Stomach (tissue), 9 donors: Measurements from ENCODE around the gene CAMK1G. TPM values are rescaled to one million over a fixed set of nuclear protein-coding genes. Genes with fewer than 3 reads are reported as not detected.
A peak's percentile ranks its signal among the peaks of the same experiment; 100 is the strongest.

Experiments used
- DNase-seq, 2 donors: peaks; one replicate each; pipeline versions ENCODE4 v3.0.0 to v3.0.0-alpha.2; 2013 to 2019
- H3K27ac ChIP-seq, 5 donors: fragments of 200-600 bp in 4 of 5; sonication (generic) in 4 of 5; one replicate each; pipeline ENCODE4 v1.5.1; 2013 to 2019; ENCODE audit warnings: mild to moderate bottlenecking in 1 of 5, moderate library complexity in 1 of 5
- H3K27me3 ChIP-seq, 3 donors: fragments of 200-600 bp; sonication (generic); one replicate each; pipeline ENCODE4 v1.5.1; 2017 to 2019; ENCODE audit warnings: mixed run types in 1 of 3
- H3K36me3 ChIP-seq, 4 donors: fragments of 200-600 bp; sonication (generic); 1 replicate in 3 of 4; 2 replicates in 1 of 4; pipeline ENCODE4 v1.5.1; 2016 to 2019
- H3K4me1 ChIP-seq, 4 donors: fragments of 200-600 bp; sonication (generic); one replicate each; pipeline ENCODE4 v1.5.1; 2016 to 2019
- H3K4me3 ChIP-seq, 4 donors: fragments of 200-600 bp; sonication (generic) in 3 of 4; one replicate each; pipeline ENCODE4 v1.5.1; 2016 to 2019; ENCODE audit warnings: mild to moderate bottlenecking in 1 of 4
- H3K9me3 ChIP-seq, 4 donors: fragments of 200-600 bp; sonication (generic); one replicate each; pipeline ENCODE4 v1.5.1; 2016 to 2019
- EP300 ChIP-seq: sonication (generic); formaldehyde crosslinking; IDR thresholded peaks from one replicate; pipeline ENCODE4 v1.6.1; 2017; ENCODE audit warnings: antibody characterized with exemption
- POLR2A ChIP-seq, 4 donors: fragments of 450-650 bp; IDR thresholded peaks; one replicate each; pipeline ENCODE4 v1.6.1; 2016; ENCODE audit warnings: antibody characterized with exemption in 4 of 4, control low read depth in 2 of 4, mild to moderate bottlenecking in 1 of 4, moderate library complexity in 1 of 4
- POLR2AphosphoS5 ChIP-seq, 3 donors: sonication (generic); formaldehyde crosslinking; IDR thresholded peaks; one replicate each; pipeline ENCODE4 v1.6.1; 2016; ENCODE audit warnings: antibody characterized with exemption in 3 of 3
- WGBS, 5 donors: extraction: QIAGEN DNeasy Blood & Tissue Kit in 3 of 5; methylation state at CpG; one replicate each; pipeline versions ENCODE4 v1.1.5 to v1.1.7; 2013 to 2018; 5-methylcytosine and 5-hydroxymethylcytosine counted together
- intact Hi-C: fragments of 100-400 bp; cut with DNase I; formaldehyde crosslinking; loops from one replicate; pipeline ENCODE4 v1.15.1; 2023; ENCODE audit warnings: low total_unique reads
- polyA plus RNA-seq, 3 donors: library from polyadenylated mRNA; stranded (reverse); fragments of 200-250 nt; gene quantifications; one replicate each; pipeline ENCODE4 v1.2.3, GENCODE V29; 2013
- total RNA-seq, 5 donors: library from RNA; depleted of rRNA; stranded (reverse); fragments of >200 nt; gene quantifications; one replicate each; pipeline versions ENCODE4 v1.1.0 to v1.2.3, GENCODE V29; 2014 to 2016
- TF ChIP-seq, protein P1 (sequence below), 7 experiments: fragments of 450-650 bp in 4 of 7; fragments of 200-600 bp in 3 of 7; sonication (generic) in 3 of 7; IDR thresholded peaks; one replicate each; pipeline ENCODE4 v1.5.1; 2016 to 2019; ENCODE audit warnings: antibody characterized with exemption in 7 of 7, control low read depth in 2 of 7, mild to moderate bottlenecking in 1 of 7
- donor health status: healthy with polysubstance abuse.
- donor health status: Bipolar disorder and iron deficiency.
- donor health status: healthy.

The CAMK1G gene
- total and polyA plus RNA-seq, 8 donors, result 0.03 to 1.5 TPM; not detected in 6

DNA sequence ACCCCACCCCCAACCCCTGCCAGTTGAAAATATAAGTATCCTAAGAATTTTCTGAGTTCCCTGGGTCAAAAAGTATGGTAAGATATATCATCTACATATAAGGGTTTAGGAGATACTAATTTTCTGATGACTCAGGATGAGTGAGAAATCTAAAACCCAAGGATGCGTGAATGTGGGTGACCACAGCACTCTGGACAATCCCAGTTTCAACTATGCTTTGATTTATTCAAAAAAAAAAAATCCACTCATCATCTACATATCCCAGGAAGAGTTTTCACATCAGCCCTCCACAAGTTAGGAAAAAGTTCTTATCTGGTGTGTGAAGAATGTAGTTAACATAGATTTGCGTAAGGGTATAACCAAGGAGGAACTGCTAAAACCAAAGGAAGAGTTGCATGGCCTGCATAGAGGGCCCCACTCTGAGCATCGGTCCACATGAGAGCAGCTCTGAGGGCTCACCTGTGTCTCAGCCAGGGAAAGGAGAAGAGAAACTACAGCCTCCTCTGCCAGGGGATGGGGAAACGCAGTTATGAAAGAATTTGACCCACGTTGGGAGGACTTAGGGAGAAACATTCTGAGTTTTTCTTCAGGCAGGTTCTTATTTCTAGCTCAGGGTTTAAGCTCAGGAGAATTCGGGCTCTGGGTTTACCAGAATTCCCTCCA, 50.0 kb downstream of the CAMK1G start:
- Histone ChIP-seq H3K27me3 (no peaks in the 10 kb centered on the region), H3K36me3 (peaks cover 0 to 80% (median 29%) of the 10 kb centered on the region in 4 donors), H3K4me3 (no peak overlapping the region), H3K9me3 (no peaks in the 10 kb centered on the region), H3K4me1 (no peaks in the 10 kb centered on the region), H3K27ac (no peak overlapping the region)
- WGBS, 5 donors, result 85 to 93% (median 89%) methylated on average over 6 of the region's 6 CpGs
- intact Hi-C loops, result no loop called here
- no peak for TF ChIP-seq EP300
- TF ChIP-seq, protein P1, sequence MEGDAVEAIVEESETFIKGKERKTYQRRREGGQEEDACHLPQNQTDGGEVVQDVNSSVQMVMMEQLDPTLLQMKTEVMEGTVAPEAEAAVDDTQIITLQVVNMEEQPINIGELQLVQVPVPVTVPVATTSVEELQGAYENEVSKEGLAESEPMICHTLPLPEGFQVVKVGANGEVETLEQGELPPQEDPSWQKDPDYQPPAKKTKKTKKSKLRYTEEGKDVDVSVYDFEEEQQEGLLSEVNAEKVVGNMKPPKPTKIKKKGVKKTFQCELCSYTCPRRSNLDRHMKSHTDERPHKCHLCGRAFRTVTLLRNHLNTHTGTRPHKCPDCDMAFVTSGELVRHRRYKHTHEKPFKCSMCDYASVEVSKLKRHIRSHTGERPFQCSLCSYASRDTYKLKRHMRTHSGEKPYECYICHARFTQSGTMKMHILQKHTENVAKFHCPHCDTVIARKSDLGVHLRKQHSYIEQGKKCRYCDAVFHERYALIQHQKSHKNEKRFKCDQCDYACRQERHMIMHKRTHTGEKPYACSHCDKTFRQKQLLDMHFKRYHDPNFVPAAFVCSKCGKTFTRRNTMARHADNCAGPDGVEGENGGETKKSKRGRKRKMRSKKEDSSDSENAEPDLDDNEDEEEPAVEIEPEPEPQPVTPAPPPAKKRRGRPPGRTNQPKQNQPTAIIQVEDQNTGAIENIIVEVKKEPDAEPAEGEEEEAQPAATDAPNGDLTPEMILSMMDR (IDR thresholded peaks at IDR 0.05), result no peak
- TF ChIP-seq POLR2A (IDR thresholded peaks at IDR 0.05), result no peak
- TF ChIP-seq POLR2AphosphoS5 (IDR thresholded peaks at IDR 0.05), result no peak
- no peak for DNase-seq

DNA sequence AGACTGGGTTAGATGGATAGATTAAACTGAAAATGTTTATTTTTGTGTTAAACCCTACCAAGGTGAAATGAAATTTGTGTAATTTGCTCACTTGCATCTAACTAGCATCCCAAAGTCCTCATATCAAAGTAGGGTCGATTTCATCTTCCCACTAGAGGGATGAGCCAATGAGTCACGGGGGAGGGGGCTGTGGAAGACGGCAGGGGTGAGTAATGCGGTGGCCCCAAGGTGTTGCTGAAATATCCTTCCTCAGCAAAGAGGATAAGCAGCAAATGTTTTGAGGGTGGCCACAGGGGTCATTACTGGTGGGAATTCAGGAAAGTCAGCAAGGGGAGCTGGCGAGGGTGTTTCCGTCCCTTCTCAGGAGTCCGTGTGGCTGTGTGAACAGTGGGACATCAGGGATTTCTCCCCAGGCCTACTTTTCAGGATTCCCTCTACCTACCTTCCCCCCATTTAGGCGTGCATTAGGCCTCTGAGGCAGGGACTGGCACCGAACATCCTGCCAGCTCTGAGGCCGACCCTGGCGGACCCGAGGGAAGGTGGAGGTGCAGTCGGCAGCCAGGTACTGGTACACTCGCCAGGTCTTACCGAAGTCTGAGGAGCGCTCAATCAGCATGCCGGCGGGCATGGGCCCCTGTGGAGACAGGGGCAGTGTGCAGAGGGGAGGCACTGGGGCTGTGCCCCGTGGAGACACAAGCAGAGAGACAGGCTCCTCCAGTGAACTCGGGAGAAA, 50.7 kb downstream of the CAMK1G start:
- Histone ChIP-seq H3K4me1 (no peaks in the 10 kb centered on the region), H3K4me3 (no peak overlapping the region), H3K9me3 (no peaks in the 10 kb centered on the region), H3K36me3 (peaks cover 0 to 81% (median 32%) of the 10 kb centered on the region in 4 donors), H3K27me3 (no peaks in the 10 kb centered on the region), H3K27ac (no peak overlapping the region)
- intact Hi-C loops, result no loop called here
- WGBS, 5 donors, result 85 to 93% (median 88%) methylated on average over 18 to 20 of the region's 20 CpGs
- DNase-seq, result no peak
- TF ChIP-seq, protein P1 (IDR thresholded peaks at IDR 0.05), result no peak
- no peak for TF ChIP-seq POLR2A (IDR thresholded peaks at IDR 0.05)
- TF ChIP-seq POLR2AphosphoS5 (IDR thresholded peaks at IDR 0.05), result no peak
- no peak for TF ChIP-seq EP300

DNA sequence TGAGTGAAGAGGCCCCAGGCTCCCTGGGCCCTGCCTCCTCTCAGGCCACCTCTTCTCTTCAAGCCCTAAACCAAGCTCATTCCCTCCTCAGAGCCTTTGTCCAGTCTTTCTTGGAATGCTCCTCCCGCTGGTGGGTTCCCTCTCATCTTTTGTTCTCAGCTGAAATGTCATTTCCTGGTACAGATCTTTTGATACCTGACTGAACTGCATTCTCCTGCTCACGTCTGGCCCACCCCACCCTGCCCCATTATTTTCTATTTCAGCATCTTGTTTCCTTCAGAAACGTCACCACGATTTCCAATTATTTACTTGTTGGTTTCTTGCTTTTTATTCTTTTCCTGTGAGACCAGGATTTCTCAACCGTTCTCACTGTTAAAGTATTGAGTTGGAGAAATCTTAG, 52.3 kb downstream of the CAMK1G start:
- 79 to 88% (median 82%) methylated on average over 5 of the region's 5 CpGs for WGBS, 5 donors
- Histone ChIP-seq H3K27ac (no peak overlapping the region), H3K4me3 (no peak overlapping the region), H3K27me3 (no peaks in the 10 kb centered on the region), H3K36me3 (peaks cover 0 to 71% (median 26%) of the 10 kb centered on the region in 4 donors), H3K4me1 (no peaks in the 10 kb centered on the region), H3K9me3 (no peaks in the 10 kb centered on the region)
- TF ChIP-seq POLR2AphosphoS5 (IDR thresholded peaks at IDR 0.05), result no peak
- TF ChIP-seq, protein P1 (IDR thresholded peaks at IDR 0.05), result no peak
- TF ChIP-seq EP300, result no peak
- no peak for TF ChIP-seq POLR2A (IDR thresholded peaks at IDR 0.05)
- no peak for DNase-seq
- intact Hi-C loops, result no loop called here

DNA sequence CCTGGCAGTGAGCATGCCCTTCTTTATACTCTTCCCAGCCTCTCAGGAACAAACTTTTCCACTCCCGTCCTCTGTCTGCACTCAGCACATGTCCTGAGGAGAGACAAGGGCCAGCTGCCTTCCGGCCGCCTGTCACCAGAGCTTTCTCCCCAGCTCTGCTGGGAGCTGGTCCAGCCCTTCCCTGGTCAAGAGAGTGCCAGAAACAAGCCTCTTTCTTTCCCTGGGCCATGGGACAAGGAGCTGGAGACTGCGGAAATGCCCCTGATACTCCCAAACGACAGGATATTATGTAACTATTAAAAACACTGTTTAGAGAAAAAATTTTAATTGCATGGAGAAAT, 58.3 kb downstream of the CAMK1G start:
- WGBS, 5 donors, result 60 to 77% (median 65%) methylated on average over 5 of the region's 5 CpGs
- Histone ChIP-seq H3K9me3 (no peaks in the 10 kb centered on the region), H3K27me3 (no peaks in the 10 kb centered on the region), H3K36me3 (peaks cover 0 to 57% (median 9%) of the 10 kb centered on the region in 4 donors), H3K4me1 (peaks cover 20 to 57% (median 36%) of the 10 kb centered on the region in 4 donors), H3K4me3 (no peak overlapping the region), H3K27ac (peak overlapping the region in 4 of 5 donors; percentile 69 to 85 (median 76))
- TF ChIP-seq, protein P1 (IDR thresholded peaks at IDR 0.05), result no peak
- TF ChIP-seq EP300 (no peak), POLR2AphosphoS5 (IDR thresholded peaks at IDR 0.05) (peak; percentile 32 to 76 (median 56)), POLR2A (IDR thresholded peaks at IDR 0.05) (no peak)
- intact Hi-C loops, result no loop called here
- peak in 1 of 2 donors; percentile 91 for DNase-seq
